ENCODE measurements around the gene SNED1.

Gene SNED1

DNA sequence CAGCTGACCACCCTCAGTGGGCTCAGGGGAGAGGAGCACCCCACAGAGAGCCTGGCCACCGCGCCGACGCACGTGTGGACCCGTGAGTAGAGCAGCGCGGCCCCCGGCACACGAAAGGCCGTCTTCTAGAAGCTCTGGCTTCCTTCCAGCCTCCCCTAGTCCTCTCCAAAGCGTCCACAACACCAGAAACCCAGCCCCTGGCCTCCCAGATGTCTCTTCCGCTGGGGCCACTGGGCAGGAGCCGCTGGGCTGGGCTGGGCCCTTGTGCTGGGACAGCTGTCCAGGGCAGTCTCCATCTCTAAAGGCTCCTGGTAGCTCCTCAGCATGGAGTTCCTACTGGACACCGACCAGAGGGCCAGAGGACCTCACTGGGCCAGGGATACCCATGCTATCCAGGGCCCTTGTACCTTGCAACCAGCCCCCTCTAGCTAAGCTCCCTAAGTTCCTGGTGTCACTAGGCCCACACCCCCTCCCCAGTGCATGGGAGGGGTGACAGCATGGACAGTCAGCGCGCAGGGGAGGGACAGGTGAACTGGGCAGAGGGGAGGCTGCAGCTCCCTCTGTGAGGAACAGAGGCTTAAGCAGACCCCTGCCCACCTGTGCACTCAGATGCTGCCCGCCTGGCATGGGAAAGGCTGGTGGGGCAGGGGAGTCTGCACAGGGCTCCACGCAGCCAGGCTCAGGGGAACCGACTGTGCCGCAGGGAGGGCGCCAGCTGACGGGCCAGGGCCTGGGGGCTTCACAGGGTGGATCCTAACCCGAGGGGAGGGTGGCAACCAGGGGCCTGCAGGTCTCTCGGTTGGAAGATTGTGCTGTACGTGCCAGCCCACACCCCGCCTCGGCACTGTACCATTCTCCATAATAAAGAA, 70.8 kb downstream of the SNED1 start:
- DNase-seq = no peak

DNA sequence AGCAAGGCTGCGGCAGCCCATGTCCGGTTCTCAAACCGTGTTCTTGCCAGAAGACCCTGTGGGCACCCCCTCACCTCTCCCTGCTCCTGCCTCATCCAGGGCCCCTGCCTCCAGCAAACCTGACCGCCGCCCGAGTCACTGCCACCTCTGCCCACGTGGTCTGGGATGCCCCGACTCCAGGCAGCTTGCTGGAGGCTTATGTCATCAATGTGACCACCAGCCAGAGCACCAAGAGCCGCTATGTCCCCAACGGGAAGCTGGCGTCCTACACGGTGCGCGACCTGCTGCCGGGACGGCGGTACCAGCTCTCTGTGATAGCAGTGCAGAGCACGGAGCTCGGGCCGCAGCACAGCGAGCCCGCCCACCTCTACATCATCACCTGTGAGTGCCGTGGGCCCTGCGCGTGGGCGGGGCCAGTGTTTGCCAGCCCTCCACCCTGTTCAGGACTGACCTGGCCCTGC, 71.4 kb downstream of the SNED1 start:
- no peak for DNase-seq

DNA sequence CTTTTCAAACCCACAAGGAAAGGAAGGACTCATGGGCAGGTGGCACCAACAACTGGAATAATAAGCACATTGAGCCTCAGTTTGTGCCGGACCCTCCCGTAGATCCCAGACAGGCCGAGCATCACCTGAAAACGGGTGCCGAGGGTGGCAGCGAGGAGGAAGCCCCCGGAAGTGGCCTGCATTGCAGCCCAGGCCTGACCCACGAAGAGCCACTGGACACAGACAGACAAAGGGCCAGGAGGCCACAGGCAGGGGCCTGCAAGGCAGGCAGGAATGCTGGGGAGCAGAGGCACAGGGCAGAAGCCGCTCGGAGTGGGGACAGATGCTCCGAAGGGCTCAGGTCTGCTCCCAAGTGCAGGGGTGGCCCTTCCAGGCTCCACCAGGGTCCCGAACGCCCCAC, 71.9 kb downstream of the SNED1 start:
- DNase-seq = no peak

DNA sequence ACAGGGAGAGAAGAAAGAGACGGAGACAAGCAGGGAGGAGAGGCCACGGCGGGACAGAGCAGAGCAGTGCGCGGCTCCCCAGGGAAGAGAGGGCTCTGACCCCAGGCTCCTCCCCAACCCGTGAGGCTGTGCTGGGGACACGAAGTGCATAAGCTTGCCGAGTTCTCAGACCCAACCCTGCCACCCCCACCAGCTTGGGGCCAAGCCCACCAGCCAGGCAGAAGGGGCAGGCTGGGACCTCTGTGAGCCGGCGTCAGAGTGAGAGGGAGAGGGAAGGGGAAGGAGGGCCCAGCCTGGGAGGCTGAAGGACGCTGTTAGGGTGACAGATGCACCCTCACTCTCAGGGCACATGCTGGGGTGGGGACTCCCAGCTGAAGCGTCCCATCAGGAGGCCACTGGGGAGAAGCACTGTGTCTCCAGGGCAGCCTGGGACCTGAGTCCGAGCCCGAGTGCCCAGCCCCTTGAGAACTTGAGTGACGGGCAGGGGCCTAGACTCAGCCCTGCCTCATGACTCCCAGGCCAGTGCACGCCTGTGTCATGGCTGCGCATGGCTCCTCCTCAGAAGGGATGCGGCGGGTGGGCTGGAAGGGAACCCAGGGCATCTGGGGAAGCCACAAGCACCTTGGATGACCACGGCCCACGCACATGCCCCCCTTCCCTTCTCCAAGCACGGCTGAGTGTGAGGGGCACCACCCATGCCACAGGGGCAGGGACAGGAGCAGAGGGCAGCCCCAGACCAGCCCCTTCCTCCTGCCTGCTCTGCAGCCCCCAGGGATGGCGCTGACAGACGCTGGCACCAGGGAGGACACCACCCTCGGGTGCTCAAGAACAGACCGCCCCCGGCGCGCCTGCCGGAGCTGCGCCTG, 72.6 kb downstream of the SNED1 start:
- no peak for DNase-seq

DNA sequence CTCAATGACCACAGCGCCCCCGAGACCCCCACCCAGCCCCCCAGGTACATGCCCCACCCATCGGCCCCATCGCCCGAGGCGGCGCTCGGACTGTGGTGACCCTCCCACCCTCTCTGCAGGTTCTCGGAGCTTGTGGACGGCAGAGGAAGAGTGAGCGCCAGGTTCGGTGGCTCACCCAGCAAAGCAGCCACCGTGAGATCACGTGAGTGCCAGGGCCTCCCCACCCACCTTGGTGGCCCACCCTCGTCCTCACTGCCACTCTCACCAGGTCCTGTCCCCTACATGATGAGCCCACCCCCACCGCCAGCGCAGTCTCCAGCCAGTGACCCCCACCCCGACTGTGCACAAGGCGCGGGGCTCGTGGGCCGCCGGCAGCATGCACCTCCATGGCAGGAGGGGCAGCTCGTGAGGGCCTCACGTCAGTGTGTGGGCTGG, 73.3 kb downstream of the SNED1 start:
- DNase-seq = no peak

DNA sequence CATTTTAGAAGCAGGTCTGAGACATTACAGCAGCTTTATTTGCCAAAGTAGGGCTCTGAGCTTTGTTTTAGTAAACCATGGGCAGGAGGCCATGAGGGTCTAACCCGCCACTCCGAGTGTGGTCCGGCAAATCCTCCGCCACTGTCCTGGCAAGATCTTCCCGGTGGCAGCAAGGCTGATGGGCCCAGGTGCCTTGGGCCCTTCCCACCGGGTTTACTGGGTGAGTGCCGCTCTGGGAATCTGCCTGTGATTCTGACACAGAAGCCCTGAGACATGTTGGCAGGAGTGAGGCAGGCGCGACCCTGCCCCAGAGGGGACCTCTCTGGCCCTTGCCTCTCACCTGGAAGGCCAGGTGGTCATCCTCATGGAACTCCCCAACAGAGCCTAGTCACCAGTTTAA, 73.7 kb downstream of the SNED1 start:
- DNase-seq = no peak

DNA sequence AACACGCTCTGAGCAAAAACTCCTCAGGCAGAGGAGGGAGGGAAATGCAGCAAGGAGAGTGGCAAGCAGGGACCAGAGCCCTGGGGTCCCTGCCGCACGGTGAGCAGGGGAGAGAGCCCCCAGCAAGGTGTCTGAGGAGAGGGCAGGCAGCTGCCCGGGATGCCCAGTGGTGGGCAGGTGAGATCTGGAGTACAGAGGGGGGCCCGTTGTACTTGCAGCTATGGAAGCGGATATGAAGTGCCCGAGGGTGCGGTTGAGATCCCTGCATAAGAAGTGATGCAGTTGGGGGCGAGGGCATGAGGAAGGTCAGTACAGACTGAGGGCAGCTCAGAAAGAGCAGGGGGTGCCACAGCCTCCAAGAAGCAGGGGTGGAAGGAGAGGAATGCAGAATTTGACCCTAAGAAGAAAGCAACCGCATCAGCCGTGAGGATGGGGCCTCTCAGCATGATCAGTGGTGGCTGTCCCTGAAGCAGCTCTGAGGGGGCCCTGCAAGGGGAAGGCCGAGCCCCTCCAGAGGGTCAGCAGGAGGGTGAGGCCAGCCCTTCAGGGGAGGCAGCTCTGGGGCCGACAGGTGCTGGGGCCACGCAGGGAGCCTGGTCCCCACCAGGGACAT, 74.2 kb downstream of the SNED1 start:
- DNase-seq = no peak

DNA sequence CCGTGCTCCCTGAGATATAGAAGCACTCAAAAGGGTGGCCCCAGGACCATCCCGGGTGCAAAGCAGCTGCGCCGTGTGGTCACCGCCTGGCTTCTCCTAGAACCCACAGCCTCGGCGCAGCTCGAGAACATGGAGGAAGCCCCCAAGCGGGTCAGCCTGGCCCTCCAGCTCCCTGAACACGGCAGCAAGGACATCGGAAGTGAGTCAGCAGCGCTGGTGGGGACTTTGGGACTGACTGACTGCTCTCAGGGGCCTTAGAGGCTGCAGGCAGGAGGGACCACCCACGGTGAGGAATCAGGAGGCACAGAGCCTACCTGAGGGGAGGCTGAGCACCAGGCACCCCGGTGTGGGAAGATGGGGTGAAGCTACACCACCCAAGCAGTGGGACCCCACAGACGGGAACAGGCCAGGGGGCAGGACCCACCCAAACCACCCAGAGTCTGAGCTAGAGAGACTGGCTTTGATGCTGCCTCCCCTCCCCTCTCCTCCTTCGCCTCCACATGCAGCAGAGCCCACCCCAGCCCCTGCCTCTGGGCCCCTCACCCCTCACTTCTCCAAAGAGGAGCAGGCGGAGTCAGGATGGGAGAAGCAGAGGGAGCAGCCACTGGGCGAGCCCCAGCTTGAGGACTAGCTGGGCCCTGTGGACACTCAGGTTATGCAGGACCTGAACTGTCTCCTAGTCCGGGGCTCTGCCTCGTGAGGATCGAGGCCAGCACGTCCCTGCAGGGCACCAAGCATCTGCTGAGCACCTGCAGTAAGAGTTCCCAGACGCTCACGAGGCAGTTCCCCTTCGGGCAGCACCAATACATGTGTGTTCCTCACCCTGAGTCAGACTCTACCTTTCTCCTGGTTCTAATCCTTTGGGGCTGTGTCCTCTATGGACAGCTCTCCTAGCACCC, 75.0 kb downstream of the SNED1 start:
- no peak for DNase-seq

DNA sequence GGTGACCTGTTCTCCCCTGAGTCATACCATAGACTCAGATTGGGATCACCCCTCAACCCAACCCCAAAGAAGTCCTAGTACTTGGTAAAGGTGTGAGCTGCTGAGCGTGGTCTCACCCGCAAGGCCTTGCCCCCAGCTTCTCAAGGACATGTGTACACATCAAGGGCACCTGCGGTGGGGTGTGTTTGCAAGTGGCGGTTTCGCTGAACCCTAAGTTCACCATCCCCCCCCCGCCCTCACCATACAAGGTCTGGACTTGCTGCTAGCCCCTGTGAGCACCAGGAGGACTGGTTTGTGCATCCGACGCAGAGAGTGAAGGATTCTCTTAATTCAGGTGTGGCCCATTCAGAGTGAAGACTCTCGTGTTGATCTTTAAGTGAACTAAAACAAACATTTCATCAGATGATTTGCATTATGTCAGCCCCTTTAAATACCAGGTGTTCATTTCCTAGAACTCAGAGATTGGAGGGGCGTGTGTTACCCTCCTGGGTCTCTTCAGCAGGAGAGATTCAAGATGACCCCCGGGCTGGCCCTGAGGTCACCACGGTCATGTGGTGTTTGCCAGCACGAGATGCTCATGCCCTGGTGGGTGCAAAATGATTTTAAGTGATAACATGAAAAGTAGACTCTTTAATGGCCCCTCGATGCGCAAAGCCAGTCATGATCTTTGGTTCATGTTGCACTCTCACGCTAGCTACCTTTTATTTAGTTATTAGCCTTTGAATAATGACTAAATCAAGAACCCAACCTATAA, 75.8 kb downstream of the SNED1 start:
- no peak for DNase-seq

DNA sequence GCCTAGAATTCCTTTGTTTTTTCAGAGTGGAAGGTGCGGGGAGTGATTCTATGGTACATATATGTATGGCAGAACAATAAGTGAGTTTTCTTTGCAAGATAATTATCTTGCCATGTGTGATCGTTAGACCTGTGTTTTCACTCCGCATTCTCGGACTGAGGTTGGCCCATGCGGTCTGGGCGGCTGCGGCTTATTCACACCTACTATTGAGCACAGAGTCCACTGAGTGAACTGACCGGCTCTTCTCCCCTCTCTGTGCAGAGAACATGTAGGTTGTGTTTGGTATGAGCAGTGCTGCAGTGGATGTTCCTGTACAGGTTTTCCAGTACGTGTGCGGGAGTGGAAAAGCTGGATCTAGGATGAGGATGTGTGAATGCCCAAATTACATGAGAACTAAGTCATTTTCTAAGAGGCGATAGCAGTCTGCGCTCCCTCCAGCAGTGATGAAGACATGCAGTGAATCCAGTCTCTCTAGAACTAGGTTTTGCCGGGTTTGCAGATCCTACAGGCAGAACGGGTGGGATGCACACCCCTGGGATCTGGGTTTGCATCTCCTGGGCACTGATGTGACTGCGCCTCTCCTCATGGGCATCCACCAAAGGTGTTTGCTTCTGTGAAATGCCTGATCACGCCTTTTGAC, 76.6 kb downstream of the SNED1 start:
- DNase-seq = no peak

DNA sequence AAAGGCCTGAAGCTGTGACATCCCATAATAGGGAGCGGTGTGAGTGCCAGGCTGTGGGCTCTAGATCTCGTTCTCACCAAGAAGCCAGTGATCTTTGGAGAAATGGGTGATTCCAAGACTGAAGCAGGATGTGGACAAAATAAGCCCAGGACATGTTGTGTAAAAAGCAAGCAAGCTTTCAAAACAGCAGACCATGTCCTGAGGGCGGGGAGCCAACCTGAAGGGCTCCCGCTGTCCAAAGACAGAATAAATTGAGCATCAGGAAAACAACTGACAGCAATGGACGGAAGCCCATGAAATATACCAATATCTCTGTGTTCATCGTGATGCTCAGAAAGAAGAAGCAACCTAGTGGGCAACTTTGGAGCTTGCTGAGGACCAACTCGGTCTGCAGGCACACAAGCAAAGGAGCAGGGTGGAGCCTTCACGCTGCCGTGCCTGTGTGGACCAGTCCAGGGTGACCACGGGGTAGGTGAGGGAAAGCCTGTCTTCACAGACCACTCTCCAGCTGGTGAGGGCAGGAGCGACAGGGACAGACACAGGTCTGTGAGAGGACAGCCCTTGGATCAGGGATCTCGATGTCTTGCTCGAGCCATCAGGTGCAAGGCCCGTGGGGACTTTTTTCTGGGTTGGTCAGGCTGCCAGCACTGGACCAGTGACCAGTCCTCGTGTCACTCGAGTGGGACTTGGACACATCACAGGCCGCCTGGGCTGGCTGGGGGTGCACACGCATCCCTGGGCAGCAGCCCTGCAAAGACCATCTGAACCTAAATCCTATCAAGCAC, 82.2 kb downstream of the SNED1 start:
- DNase-seq = no peak

DNA sequence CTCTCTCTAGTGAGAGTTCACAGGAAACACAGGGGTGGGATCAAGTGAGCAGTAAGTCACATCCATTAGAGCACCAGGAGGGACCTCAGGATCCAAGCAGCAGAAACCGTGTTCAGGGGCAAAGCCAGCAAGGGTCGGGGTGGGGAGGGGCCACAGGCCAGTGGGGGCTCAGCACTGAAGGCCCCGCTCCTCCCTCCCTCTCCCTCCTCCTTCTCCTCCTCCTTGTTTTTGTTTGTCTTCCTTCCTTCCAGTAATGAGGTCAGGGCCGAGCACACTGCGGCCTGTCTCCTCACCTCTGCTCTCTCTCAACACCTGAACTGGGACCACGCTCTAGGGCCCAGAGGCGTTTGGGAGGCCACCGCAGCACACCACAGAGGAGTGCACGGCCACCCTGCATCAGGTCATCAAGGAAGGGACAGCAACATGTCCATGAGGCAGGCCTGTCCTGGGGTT, 82.8 kb downstream of the SNED1 start:
- no peak for DNase-seq

DNA sequence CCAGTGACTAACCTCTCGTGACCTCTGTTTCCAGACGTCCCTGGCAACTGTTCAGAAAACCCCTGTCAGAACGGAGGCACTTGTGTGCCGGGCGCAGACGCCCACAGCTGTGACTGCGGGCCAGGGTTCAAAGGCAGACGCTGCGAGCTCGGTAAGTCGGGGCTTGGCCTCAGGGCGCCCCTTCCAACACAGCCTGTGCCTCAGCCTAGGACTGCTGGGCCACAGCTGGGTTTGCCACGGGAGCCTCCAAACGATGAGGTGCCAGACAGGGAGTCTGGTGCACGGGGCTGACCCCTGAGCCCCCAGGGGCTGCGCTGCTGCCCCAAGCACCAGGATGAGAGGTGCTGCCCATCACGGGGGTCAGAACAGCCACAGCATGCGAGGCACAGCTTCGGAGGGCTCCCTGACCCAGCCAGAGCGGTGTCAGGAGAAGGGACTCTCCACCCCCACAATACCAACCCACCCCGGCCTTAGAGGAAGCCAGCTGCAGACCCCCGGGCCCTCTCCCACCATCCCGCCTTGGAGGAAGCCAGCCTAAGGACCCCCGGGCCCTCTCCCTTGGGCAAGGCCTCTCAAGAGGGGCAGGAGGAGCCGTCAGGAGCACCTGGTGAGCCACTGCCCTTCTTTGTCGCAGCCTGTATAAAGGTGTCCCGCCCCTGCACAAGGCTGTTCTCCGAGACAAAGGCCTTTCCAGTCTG, 83.4 kb downstream of the SNED1 start:
- no peak for DNase-seq

DNA sequence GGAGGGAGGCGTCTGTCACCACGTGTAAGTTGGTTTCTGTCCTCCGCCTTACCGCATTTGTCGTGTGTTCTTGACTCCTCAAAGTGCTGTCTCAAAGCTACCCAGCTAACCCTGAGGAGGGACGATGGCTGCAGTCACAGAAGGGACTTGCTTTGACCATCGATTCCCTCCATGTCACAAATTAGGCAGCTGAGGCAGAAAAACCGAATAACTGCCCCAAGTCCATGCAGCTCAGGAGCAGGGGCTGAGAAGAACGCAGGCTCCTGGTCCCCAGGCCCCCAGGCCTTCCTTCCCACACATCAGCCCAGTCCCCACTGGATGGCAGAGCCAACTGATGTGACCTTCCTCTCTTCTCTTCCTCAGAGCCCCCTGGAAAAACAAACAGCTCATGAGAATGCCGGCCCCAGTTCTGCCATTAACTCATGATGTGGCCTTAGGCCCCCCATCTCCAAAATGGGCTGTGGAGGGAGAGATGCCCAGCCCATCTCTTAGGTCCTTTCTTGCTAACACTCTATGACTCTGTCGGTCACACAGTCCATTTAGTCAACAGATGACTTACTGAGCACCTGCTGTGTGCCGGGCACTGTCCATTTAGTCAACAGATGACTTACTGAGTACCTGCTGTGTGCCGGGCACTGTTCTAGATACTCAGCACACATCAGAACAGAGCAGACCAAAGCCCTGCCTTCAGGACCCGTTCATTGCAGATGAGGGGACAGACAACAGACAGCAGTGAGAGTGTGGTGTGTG, 84.1 kb downstream of the SNED1 start:
- no peak for DNase-seq

DNA sequence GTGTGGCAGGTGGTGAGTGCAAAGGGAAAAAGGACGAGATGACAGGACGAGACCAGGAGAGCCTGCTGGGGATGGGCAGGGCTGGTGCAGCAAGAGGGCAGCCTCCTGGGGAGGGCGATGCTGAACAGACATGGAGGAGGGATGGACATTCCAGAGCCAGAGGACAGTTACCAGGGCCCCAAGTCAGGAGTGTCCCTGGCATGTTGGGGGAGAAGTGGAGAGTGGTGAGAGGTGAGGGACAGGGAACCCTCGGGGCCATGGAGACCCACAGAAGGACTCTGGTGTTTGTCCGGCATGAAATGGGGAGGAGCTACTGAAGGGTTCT, 84.6 kb downstream of the SNED1 start:
- DNase-seq = no peak

DNA sequence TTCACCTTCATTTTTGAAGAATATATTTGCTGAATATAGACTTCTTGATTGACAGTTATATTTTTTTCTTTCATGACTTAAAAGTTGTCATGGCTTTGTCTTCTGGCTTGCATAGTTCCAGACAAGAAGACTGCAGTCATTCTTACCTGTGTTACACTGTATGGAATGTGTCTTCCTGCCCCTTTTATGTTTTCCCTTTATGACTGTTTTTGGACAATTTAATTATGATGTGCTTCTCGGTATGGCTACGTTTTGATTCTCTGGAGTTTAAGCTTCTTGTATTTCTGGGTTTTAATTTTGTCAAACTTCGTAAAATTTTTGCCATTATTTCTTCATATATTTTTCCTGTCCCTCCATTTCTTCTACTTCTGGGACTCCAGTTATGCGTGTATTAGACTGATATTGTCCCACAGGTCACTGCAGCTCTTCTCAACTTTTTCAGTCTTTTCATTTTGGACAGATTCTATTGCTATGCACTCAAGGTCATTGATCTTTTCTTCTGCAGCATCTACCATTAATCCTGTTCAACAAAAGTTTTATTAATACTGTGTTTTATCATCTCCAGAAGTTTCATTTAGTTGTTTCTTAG, 86.5 kb downstream of the SNED1 start:
- DNase-seq = no peak

DNA sequence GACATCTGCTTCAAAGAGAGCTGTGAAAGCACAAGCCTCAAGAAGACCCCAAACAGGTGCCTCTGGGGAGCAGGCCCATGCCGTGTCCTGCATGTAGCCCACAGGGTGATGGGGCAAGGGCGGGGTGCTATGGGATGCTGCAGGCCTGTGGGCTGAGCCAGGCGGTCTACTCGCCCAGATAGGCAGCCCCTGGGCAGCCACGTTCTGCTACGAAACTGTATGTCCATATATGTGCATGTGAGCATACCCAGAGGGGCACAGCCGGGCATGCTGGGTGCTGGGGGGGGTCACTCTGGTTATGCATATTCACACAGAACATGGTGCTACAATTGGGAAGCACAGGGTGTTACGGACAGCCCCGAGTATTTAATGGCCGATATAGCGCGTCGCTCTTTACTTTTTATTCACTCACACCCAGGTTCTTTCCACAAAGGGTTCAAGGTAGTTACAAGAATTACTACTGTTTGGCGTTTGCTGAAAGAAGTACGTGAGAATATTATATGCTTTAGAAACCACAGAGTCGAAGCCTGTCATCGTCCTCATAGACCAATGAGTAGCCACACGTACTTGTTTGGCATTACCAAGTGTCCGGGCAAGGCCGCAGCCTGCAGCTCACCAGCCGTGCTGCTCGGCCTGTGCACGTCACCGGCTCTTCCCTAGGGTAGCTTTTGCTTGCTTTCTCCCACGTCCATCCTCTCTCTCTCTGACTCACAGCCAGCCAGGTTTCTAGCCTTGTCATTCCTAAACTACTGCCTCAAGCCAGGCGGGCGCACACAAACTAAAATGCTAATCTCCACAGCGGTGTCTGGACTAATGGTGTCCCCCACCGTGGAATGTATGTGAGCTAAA, 89.2 kb downstream of the SNED1 start:
- no peak for DNase-seq

DNA sequence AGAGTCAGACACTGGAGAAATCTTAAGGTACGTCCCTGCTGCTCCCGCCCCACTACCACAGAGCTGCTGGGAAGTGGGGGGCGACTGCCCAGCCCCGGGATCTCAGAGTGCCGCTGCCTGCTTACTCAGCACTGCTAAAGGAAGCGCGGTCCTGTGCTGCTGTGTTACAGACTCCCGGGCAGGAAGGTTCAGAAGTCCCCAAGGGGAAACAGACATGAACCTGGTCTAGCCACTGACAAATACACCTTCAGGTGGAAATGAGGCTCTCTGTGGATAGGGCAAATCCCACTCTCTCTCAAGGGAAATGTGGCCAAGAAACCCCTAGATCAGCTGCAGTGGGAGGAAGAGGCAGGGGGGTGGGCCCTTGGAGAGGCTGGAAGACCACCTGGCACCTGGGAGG, 90.0 kb downstream of the SNED1 start:
- no peak for DNase-seq

Data from COR-L47 (cell line).